Common myeloid progenitor, CD34-positive (primary cell): ENCODE data around the gene NUP42.

Experiments used
- CTCF ChIA-PET: fragments of 350-600 bp; sonication (Branson Sonifier 250); formaldehyde crosslinking; loops from one replicate; lab custom pipeline; 2021; ENCODE audit warnings: antibody characterized with exemption; lab: Charles Lee
- POLR2A ChIA-PET: fragments of 350-600 bp; sonication (Branson Sonifier 250); formaldehyde crosslinking; loops from one replicate; lab custom pipeline; 2021; ENCODE audit warnings: antibody characterized with exemption; lab: Charles Lee
- DNase-seq, 3 donors: peaks; one replicate each; pipeline versions ENCODE4 v3.0.0 to v3.0.0-alpha.2; 2013
- H3K27ac ChIP-seq, 2 experiments: 1 replicate in 1 of 2; 2 replicates in 1 of 2; pipeline ENCODE4 v1.7.0; 2013; ENCODE audit warnings: inconsistent platforms in 2 of 2, low read length in 2 of 2, mild to moderate bottlenecking in 2 of 2, low read depth in 1 of 2, moderate library complexity in 1 of 2; ENCODE audit not compliant: severe bottlenecking in 2 of 2, insufficient read depth in 1 of 2, poor library complexity in 1 of 2
- H3K27me3 ChIP-seq, 5 experiments: replicated peaks in 2 of 5; 1 replicate in 3 of 5; 2 replicates in 2 of 5; pipeline versions ENCODE4 v1.6.1 to v1.7.0; 2013; ENCODE audit warnings: low read length in 4 of 5, mild to moderate bottlenecking in 2 of 5, moderate library complexity in 2 of 5, inconsistent platforms in 1 of 5; ENCODE audit not compliant: insufficient read depth in 5 of 5, control insufficient read depth in 4 of 5
- H3K36me3 ChIP-seq, 4 experiments: 1 replicate in 2 of 4; 2 replicates in 2 of 4; pipeline versions ENCODE4 v1.6.1 to v1.7.0; 2013; ENCODE audit warnings: low read length in 3 of 4, control low read depth in 1 of 4, mild to moderate bottlenecking in 1 of 4; ENCODE audit not compliant: control insufficient read depth in 4 of 4, insufficient read depth in 4 of 4
- H3K4me1 ChIP-seq, 4 experiments: 1 replicate in 3 of 4; 2 replicates in 1 of 4; pipeline versions ENCODE4 v1.6.1 to v1.7.1; 2013; ENCODE audit warnings: low read length in 3 of 4, mild to moderate bottlenecking in 3 of 4, control low read depth in 1 of 4, inconsistent platforms in 1 of 4, moderate library complexity in 1 of 4; ENCODE audit not compliant: control insufficient read depth in 4 of 4, insufficient read depth in 4 of 4; ENCODE audit errors: control extremely low read depth in 1 of 4
- H3K4me3 ChIP-seq, 7 experiments: 1 replicate in 4 of 7; 2 replicates in 3 of 7; pipeline versions ENCODE4 v1.5.1 to v1.7.0; 2013; ENCODE audit warnings: mild to moderate bottlenecking in 7 of 7, low read length in 6 of 7, moderate library complexity in 6 of 7, inconsistent platforms in 2 of 7, low read depth in 2 of 7, control low read depth in 1 of 7; ENCODE audit not compliant: insufficient read depth in 4 of 7, control insufficient read depth in 1 of 7; ENCODE audit errors: extremely low read depth in 1 of 7
- H3K9me3 ChIP-seq, 5 experiments: 1 replicate in 4 of 5; 2 replicates in 1 of 5; pipeline versions ENCODE4 v1.6.1 to v1.7.1; 2013; ENCODE audit warnings: low read length in 4 of 5, mild to moderate bottlenecking in 2 of 5, inconsistent platforms in 1 of 5, low read depth in 1 of 5, moderate library complexity in 1 of 5; ENCODE audit not compliant: control insufficient read depth in 4 of 5, insufficient read depth in 2 of 5; ENCODE audit errors: control extremely low read depth in 1 of 5
- WGBS: methylation state at CpG from one replicate; pipeline ENCODE4 v1.1.5; 2013; ENCODE audit not compliant: insufficient coverage; 5-methylcytosine and 5-hydroxymethylcytosine counted together

Gene NUP42

GRCh38 chr7:23161482-23161881 is 20.4 kb upstream of the NUP42 start:
- Histone ChIP-seq H3K4me1 (no peaks in the 10 kb centered on the region), H3K27me3 (no peaks in the 10 kb centered on the region), H3K9me3 (no peaks in the 10 kb centered on the region), H3K27ac (no peak overlapping the region), H3K4me3 (no peak overlapping the region), H3K36me3 (peaks cover 0 to 7% (median 3%) of the 10 kb centered on the region in 4 experiments)
- 100% methylated on average over 1 of the region's 1 CpG for WGBS
- peak in 2 of 3 donors; percentile 14 to 33 for DNase-seq
- ChIA-PET CTCF (interaction anchor here (1.6 kb wide), 1 partner anchor 9 kb away, joined by 3 read pairs; no protein-coding TSS in a partner anchor), POLR2A (no interaction called here)

- Histone ChIP-seq H3K4me1 (no peaks in the 10 kb centered on the region), H3K36me3 (peaks cover 0 to 4% (median 1%) of the 10 kb centered on the region in 4 experiments), H3K4me3 (no peak overlapping the region), H3K27ac (no peak overlapping the region), H3K9me3 (no peaks in the 10 kb centered on the region), H3K27me3 (no peaks in the 10 kb centered on the region)
- no peak for DNase-seq
- ChIA-PET CTCF (interaction anchor here (0.8 to 1.1 kb wide), 2 partner anchors 11 kb away, joined by 3 read pairs; no protein-coding TSS in a partner anchor), POLR2A (interaction anchor here (0.9 kb wide), 1 partner anchor 11 kb away, joined by 4 read pairs; no protein-coding TSS in a partner anchor)
- no CpG with 5 or more reads among the region's 3 CpGs for WGBS
Observed at GRCh38 chr7:23164846-23165245, 17.0 kb upstream of the NUP42 start.

GRCh38 chr7:23165316-23165715 is 16.5 kb upstream of the NUP42 start:
- Histone ChIP-seq H3K27me3 (no peaks in the 10 kb centered on the region), H3K27ac (no peak overlapping the region), H3K9me3 (no peaks in the 10 kb centered on the region), H3K4me1 (no peaks in the 10 kb centered on the region), H3K36me3 (peaks cover 0 to 6% (median 1%) of the 10 kb centered on the region in 4 experiments), H3K4me3 (no peak overlapping the region)
- DNase-seq, result no peak
- no CpG with 5 or more reads among the region's 1 CpG for WGBS
- CTCF ChIA-PET, result interaction anchor here (0.8 to 1.1 kb wide), 2 partner anchors 10 to 11 kb away, joined by 3 read pairs; no protein-coding TSS in a partner anchor
- POLR2A ChIA-PET, result interaction anchor here (0.9 kb wide), 1 partner anchor 12 kb away, joined by 4 read pairs; no protein-coding TSS in a partner anchor

- ChIA-PET CTCF (no interaction called here), POLR2A (no interaction called here)
- Histone ChIP-seq H3K4me1 (no peaks in the 10 kb centered on the region), H3K27me3 (no peaks in the 10 kb centered on the region), H3K36me3 (peaks cover 0 to 5% (median 2%) of the 10 kb centered on the region in 4 experiments), H3K9me3 (no peaks in the 10 kb centered on the region), H3K27ac (no peak overlapping the region), H3K4me3 (no peak overlapping the region)
- no peak for DNase-seq
- 94% methylated on average over 2 of the region's 5 CpGs for WGBS
Observed at GRCh38 chr7:23167691-23168090, 14.2 kb upstream of the NUP42 start.

- ChIA-PET CTCF (no interaction called here), POLR2A (no interaction called here)
- no peaks in the 10 kb centered on the region for H3K27me3 ChIP-seq
- H3K27ac ChIP-seq, result no peak overlapping the region
- no peaks in the 10 kb centered on the region for H3K9me3 ChIP-seq
- no peaks in the 10 kb centered on the region for H3K4me1 ChIP-seq
- 100% methylated on average over 3 of the region's 8 CpGs for WGBS
- H3K36me3 ChIP-seq, result peaks cover 0 to 5% (median 2%) of the 10 kb centered on the region in 4 experiments
- DNase-seq, result no peak
- H3K4me3 ChIP-seq, result no peak overlapping the region
Observed at GRCh38 chr7:23168111-23168885, 13.6 kb upstream of the NUP42 start.

- POLR2A ChIA-PET, result no interaction called here
- WGBS, result 37% methylated on average over 2 of the region's 2 CpGs
- Histone ChIP-seq H3K4me3 (no peak overlapping the region), H3K27me3 (peaks cover 0 to 2% (median 0%) of the 10 kb centered on the region in 5 experiments), H3K36me3 (peaks cover 0 to 6% (median 3%) of the 10 kb centered on the region in 4 experiments), H3K4me1 (peaks cover 0 to 13% (median 4%) of the 10 kb centered on the region in 4 experiments), H3K9me3 (no peaks in the 10 kb centered on the region), H3K27ac (no peak overlapping the region)
- DNase-seq, result peak; percentile 53 to 88 (median 87)
- CTCF ChIA-PET, result interaction anchor here (1.0 kb wide), 1 partner anchor 11 kb away, joined by 3 read pairs; no protein-coding TSS in a partner anchor
Observed at GRCh38 chr7:23175938-23176337, 5.9 kb upstream of the NUP42 start.
